DND-41 (cell line): Measurements from ENCODE around the gene TMA7.

Source experiments
- ATAC-seq: fragments of 200-7000 bp; cut with Tn5 transposase; 3 replicates; pipeline ENCODE4 v1.9.1; 2021; ENCODE audit warnings: low read depth; ENCODE audit not compliant: insufficient read depth
- DNase-seq: peaks from one replicate; pipeline ENCODE4 v3.0.0-alpha.2; 2020
- H2AFZ ChIP-seq: 2 replicates; pipeline ENCODE4 v1.6.0; 2012; ENCODE audit warnings: low read depth, low read length
- H3K27ac ChIP-seq: 2 replicates; pipeline ENCODE4 v1.5.1; 2012; ENCODE audit warnings: low read length, inconsistent platforms
- H3K27me3 ChIP-seq: fragments of 200-600 bp; sonication (generic); 2 replicates; pipeline ENCODE4 v1.6.0; 2012; ENCODE audit warnings: low read length, mild to moderate bottlenecking, inconsistent platforms; ENCODE audit not compliant: insufficient read depth, poor library complexity
- H3K36me3 ChIP-seq: 2 replicates; pipeline ENCODE4 v1.5.1; 2012; ENCODE audit warnings: low read length, inconsistent platforms; ENCODE audit not compliant: insufficient read depth
- H3K4me1 ChIP-seq: 2 replicates; pipeline ENCODE4 v1.5.1; 2012; ENCODE audit warnings: mild to moderate bottlenecking, low read length; ENCODE audit not compliant: insufficient read depth
- H3K4me2 ChIP-seq: 2 replicates; pipeline ENCODE4 v1.6.0; 2012; ENCODE audit warnings: mild to moderate bottlenecking, moderate library complexity, low read length, inconsistent platforms; ENCODE audit not compliant: insufficient read depth
- H3K4me3 ChIP-seq, 2 experiments: fragments of 200-600 bp in 1 of 2; shearing (Covaris generic) in 1 of 2; 2 replicates each; pipeline ENCODE4 v1.5.1; 2012 to 2016; ENCODE audit warnings: inconsistent platforms in 2 of 2, low read length in 2 of 2, mild to moderate bottlenecking in 2 of 2, low read depth in 1 of 2, moderate library complexity in 1 of 2
- H3K79me2 ChIP-seq: 2 replicates; pipeline ENCODE4 v1.6.0; 2012; ENCODE audit warnings: low read length, inconsistent platforms; ENCODE audit not compliant: insufficient read depth
- H3K9ac ChIP-seq: 2 replicates; pipeline ENCODE4 v1.6.0; 2012; ENCODE audit warnings: low read depth, mild to moderate bottlenecking, inconsistent platforms, low read length, moderate library complexity
- H3K9me3 ChIP-seq: 2 replicates; pipeline ENCODE4 v1.5.1; 2012; ENCODE audit warnings: low read length, moderate library complexity, mild to moderate bottlenecking, inconsistent platforms; ENCODE audit not compliant: insufficient read depth, severe bottlenecking
- H4K20me1 ChIP-seq: 2 replicates; pipeline ENCODE4 v1.6.0; 2012; ENCODE audit warnings: low read length; ENCODE audit not compliant: insufficient read depth
- EZH2 ChIP-seq: IDR thresholded peaks from 3 replicates; pipeline ENCODE4 v1.6.1; 2012; ENCODE audit warnings: borderline replicate concordance, low read depth, mild to moderate bottlenecking, moderate library complexity, low read length, inconsistent platforms; ENCODE audit not compliant: severe bottlenecking
- TF ChIP-seq, protein P1 (sequence below): IDR thresholded peaks from 2 replicates; pipeline ENCODE4 v1.5.1; 2012; ENCODE audit warnings: borderline replicate concordance, low read length, moderate library complexity, mild to moderate bottlenecking; ENCODE audit not compliant: poor library complexity, severe bottlenecking; ENCODE audit errors: extremely low read depth

The TMA7 gene

DNA sequence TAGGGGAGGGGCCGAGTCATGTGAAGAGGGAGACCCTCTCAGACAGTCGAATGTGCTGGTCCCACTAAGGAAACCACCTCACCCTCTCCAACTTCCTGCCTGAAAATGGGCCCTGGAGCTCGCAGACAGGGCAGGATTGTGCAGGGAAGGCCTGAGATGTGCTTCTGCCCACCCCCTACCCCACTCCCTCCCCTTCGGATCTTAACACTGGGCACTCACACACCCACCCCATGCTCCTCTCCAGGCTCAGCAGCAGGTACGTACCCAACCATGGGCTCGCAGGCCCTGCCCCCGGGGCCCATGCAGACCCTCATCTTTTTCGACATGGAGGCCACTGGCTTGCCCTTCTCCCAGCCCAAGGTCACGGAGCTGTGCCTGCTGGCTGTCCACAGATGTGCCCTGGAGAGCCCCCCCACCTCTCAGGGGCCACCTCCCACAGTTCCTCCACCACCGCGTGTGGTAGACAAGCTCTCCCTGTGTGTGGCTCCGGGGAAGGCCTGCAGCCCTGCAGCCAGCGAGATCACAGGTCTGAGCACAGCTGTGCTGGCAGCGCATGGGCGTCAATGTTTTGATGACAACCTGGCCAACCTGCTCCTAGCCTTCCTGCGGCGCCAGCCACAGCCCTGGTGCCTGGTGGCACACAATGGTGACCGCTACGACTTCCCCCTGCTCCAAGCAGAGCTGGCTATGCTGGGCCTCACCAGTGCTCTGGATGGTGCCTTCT is 26.5 kb downstream of the TMA7 start:
- peak overlapping the region; percentile 68 for H3K9ac ChIP-seq
- no peaks in the 10 kb centered on the region for H3K9me3 ChIP-seq
- H2AFZ ChIP-seq: peak overlapping the region; percentile 76
- peaks cover 64% of the 10 kb centered on the region for H3K4me1 ChIP-seq
- peaks cover 56% of the 10 kb centered on the region for H3K79me2 ChIP-seq
- peak overlapping the region; percentile 89 for H3K27ac ChIP-seq
- TF ChIP-seq EZH2: no peak
- H3K27me3 ChIP-seq: no peaks in the 10 kb centered on the region
- H3K36me3 ChIP-seq: peaks cover 49% of the 10 kb centered on the region
- peak; percentile 49 for DNase-seq
- peaks cover 24% of the 10 kb centered on the region; the same call in 1 of the 2 replicates for H4K20me1 ChIP-seq
- peak; percentile 71 for ATAC-seq
- H3K4me3 ChIP-seq: peak overlapping the region; percentile 35 to 67; a peak in 3 of 4 replicates
- H3K4me2 ChIP-seq: peak overlapping the region; percentile 84

DNA sequence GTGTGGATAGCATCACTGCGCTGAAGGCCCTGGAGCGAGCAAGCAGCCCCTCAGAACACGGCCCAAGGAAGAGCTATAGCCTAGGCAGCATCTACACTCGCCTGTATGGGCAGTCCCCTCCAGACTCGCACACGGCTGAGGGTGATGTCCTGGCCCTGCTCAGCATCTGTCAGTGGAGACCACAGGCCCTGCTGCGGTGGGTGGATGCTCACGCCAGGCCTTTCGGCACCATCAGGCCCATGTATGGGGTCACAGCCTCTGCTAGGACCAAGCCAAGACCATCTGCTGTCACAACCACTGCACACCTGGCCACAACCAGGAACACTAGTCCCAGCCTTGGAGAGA is 27.0 kb downstream of the TMA7 start:
- Histone ChIP-seq H2AFZ (no peak overlapping the region), H3K4me1 (peaks cover 69% of the 10 kb centered on the region), H3K4me3 (peak overlapping the region; percentile 35 to 67; a peak in 3 of 4 replicates), H3K4me2 (peak overlapping the region; percentile 84), H3K9ac (peak overlapping the region; percentile 68), H3K27me3 (no peaks in the 10 kb centered on the region), H3K36me3 (peaks cover 49% of the 10 kb centered on the region), H3K79me2 (peaks cover 61% of the 10 kb centered on the region), H4K20me1 (peaks cover 24% of the 10 kb centered on the region; the same call in 1 of the 2 replicates), H3K9me3 (no peaks in the 10 kb centered on the region), H3K27ac (peak overlapping the region; percentile 89)
- ATAC-seq (no peak), DNase-seq (no peak)
- TF ChIP-seq, protein P1, sequence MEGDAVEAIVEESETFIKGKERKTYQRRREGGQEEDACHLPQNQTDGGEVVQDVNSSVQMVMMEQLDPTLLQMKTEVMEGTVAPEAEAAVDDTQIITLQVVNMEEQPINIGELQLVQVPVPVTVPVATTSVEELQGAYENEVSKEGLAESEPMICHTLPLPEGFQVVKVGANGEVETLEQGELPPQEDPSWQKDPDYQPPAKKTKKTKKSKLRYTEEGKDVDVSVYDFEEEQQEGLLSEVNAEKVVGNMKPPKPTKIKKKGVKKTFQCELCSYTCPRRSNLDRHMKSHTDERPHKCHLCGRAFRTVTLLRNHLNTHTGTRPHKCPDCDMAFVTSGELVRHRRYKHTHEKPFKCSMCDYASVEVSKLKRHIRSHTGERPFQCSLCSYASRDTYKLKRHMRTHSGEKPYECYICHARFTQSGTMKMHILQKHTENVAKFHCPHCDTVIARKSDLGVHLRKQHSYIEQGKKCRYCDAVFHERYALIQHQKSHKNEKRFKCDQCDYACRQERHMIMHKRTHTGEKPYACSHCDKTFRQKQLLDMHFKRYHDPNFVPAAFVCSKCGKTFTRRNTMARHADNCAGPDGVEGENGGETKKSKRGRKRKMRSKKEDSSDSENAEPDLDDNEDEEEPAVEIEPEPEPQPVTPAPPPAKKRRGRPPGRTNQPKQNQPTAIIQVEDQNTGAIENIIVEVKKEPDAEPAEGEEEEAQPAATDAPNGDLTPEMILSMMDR: no peak
- no peak for TF ChIP-seq EZH2

DNA sequence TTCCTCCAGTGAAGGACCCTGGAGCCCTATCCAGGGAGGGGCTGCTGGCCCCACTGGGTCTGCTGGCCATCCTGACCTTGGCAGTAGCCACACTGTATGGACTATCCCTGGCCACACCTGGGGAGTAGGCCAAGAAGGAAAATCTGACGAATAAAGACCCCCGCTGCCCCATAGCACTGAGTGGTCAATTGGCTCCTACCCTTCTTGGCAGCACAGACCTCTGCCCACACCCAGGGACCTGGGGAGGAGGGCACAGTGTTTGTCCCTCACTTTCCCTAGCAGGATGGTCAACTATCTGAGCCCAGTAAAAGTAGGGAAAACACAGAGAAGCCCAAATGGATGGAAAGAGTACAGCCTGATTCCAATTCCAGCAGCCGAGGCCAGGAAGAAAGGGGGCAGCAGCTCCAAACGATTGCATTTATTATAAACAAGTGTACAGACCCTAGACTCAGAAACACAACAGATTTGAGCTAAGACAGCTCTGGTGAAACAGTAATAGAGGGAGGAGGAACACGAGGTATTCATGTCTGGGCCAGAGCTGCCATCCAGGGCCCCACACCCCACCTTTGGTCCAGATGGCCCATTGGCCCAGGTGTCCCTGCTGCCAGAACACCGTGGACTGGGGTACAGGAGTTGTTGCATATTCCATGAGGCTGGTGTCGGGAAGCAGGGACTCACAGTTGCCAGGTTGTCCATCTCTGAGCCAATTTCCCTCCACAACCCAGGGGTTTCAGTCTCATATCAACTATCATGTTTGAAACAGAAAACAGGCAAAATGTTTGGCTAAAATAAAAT is 27.6 kb downstream of the TMA7 start:
- Histone ChIP-seq H3K4me3 (peak overlapping the region in 1 of 2 experiments; percentile 67; a peak in 2 of 4 replicates), H3K4me1 (peaks cover 71% of the 10 kb centered on the region), H3K9me3 (no peaks in the 10 kb centered on the region), H3K4me2 (peak overlapping the region; percentile 84), H2AFZ (no peak overlapping the region), H3K27ac (peak overlapping the region; percentile 89), H3K36me3 (peaks cover 49% of the 10 kb centered on the region), H3K9ac (peak overlapping the region; percentile 68), H3K27me3 (no peaks in the 10 kb centered on the region), H3K79me2 (peaks cover 67% of the 10 kb centered on the region), H4K20me1 (peaks cover 24% of the 10 kb centered on the region; the same call in 1 of the 2 replicates)
- TF ChIP-seq, protein P1: peak; percentile 3
- no peak for TF ChIP-seq EZH2
- ATAC-seq: no peak
- DNase-seq: no peak

DNA sequence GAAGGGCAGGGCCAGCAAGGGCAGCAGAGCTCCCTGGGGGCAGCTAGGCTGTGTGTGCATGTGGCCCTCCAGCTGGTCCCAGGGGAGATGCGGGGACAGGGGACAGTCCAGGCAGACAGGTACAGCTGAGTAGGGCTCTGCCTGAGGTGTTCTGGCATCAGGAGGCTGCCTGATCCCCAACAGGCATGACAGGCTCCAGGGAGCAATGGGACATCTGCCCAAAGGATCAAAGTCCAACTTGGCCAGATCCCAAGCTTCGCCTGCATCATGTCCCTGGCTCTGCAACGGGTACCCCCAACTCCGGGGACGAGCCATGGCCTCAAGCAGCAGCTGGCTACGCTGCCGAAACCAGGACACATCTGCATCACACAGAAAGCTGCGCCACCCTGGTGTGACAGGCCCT is 28.3 kb downstream of the TMA7 start:
- peak overlapping the region; percentile 84; the same call in 1 of the 2 replicates for H3K4me2 ChIP-seq
- peaks cover 69% of the 10 kb centered on the region for H3K79me2 ChIP-seq
- no peak overlapping the region for H2AFZ ChIP-seq
- DNase-seq (no peak), ATAC-seq (no peak)
- peaks cover 24% of the 10 kb centered on the region; the same call in 1 of the 2 replicates for H4K20me1 ChIP-seq
- no peaks in the 10 kb centered on the region for H3K27me3 ChIP-seq
- TF ChIP-seq EZH2: no peak
- TF ChIP-seq, protein P1: no peak
- H3K4me3 ChIP-seq: no peak overlapping the region
- H3K9ac ChIP-seq: no peak overlapping the region
- H3K36me3 ChIP-seq: peaks cover 49% of the 10 kb centered on the region
- no peaks in the 10 kb centered on the region for H3K9me3 ChIP-seq
- H3K27ac ChIP-seq: no peak overlapping the region
- peaks cover 74% of the 10 kb centered on the region for H3K4me1 ChIP-seq
